ENCODE measurements around the gene YIPF7.

Gene YIPF7

GRCh38 chr4:44651425-44651824, at the start of gene YIPF7:
Gene YIPF7 (minus strand): TSS chr4:44651625. CDS start chr4:44650100, 1,525 bp downstream.
- TF ChIP-seq POLR2A (IDR thresholded peaks at IDR 0.05; ENCODE audit: low read length) (no peak), GATA1 (IDR thresholded peaks at IDR 0.05; ENCODE audit: low read depth, low read length) (no peak)
- DNase-seq: no peak

DNA sequence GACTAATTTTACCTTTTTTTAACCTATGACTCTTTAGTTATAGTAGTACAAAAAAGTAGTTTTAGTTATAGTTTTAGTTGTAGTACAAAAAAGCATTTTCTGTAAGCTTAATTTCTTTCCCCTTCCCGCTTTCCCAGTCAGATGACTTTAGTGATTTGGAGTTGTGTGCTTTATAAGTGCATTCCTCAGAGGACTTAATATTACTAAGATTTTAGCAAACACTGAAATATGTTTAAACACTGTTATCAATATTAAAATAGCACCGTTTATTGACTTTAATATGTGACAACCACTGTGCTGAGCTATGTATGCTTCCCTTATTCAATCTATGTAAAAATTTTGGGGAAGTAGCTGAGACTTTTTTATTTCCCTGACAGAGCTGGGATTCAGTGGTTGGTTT, 49.6 kb upstream of the YIPF7 start:
- TF ChIP-seq GATA1 (IDR thresholded peaks at IDR 0.05; ENCODE audit: low read depth, low read length) (no peak), POLR2A (IDR thresholded peaks at IDR 0.05; ENCODE audit: low read length) (no peak)
- no peak for DNase-seq

DNA sequence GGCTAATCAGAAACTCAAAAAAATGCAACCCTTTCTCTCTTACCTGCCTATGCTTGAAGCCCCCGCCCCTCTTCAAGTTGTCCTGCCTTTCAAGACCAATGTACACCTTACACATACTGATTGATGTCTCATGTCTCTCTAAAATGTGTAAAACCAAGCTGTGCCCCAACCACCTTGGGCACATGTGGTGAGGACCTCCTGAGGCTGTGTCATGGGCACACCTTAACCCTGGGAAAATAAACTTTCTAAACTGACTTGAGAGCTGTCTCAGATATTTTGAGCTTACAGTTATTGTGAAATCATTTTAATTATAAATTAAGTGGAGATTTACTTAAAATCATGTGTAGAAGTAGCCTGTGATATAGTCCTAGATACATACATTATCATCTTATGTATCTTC, 49.0 kb upstream of the YIPF7 start:
- no peak for TF ChIP-seq GATA1 (IDR thresholded peaks at IDR 0.05; ENCODE audit: low read depth, low read length)
- no peak for TF ChIP-seq POLR2A (IDR thresholded peaks at IDR 0.05; ENCODE audit: low read length)
- no peak for DNase-seq

DNA sequence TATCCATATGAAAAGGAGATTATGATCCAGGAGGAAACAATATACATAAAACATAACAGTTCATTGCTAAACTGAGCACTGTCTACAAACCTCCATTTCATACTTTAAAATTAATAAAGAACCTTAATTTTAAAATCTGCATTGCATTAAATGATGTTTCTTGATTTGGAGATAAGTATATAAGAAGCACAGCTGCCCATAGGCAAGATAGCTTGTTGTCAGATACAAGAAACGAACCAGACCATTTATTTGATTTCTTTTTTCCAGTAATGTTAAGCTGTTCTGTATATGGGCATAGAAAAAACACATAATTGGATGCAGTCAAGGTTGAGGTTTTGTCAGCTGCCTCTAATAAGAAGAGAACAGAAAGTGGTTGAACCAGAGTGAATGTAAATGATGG, 33.2 kb upstream of the YIPF7 start:
- TF ChIP-seq GATA1 (IDR thresholded peaks at IDR 0.05; ENCODE audit: low read depth, low read length) (no peak), POLR2A (IDR thresholded peaks at IDR 0.05; ENCODE audit: low read length) (no peak)
- no peak for DNase-seq

GRCh38 chr4:44679060-44679459, 27.6 kb upstream of the YIPF7 start:
- TF ChIP-seq GATA1 (IDR thresholded peaks at IDR 0.05; ENCODE audit: low read depth, low read length): no peak
- no peak for DNase-seq

DNA sequence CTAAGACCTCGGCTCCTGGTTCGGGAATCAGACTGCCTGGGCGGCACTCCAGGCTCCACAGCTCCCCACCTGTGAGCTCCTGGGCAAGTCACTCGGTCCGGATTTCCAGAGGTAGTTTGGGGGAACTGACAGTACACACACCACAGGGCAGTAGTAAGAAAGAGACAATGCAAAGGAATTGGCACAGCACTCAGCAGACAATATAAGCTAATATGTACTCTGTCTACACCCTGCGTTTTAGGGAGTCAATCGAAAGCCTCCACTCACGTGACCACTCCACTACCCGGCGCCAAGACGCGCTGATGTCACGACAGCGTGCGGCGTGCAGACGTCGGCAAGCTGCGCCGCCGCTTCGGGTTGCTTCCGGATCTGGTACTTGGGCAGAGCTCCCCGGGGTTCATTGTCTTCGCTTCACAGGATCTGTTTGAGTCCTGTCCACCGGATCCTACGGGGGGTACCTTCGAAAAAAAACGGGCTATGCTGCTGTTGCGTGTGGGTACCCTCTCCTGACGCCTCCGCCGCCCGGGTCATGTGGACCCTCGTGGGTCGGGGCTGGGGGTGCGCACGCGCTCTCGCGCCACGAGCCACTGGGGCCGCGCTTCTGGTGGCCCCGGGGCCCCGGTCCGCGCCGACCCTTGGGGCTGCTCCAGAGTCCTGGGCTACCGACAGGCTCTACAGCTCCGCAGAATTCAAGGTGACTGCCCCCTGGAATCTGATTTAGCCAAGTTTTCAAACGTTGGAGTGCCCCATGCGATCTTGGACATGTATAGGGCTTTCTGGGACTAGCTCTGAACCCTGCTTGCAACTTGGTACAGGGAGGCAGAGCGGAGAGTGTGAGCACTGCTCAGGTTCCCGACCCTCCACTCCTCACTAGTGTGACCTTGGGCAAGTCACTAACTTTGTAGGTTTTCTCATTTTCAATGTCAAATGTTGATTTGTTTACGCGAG, 26.9 kb upstream of the YIPF7 start, which contains the start of gene GUF1:
TSS of gene GUF1 (plus strand) at position 327 of the 948 bp plus-strand sequence. CDS start at position 530, 203 bp downstream.
- TF ChIP-seq POLR2A (IDR thresholded peaks at IDR 0.05; ENCODE audit: low read length): peak; percentile 97
- no peak for TF ChIP-seq GATA1 (IDR thresholded peaks at IDR 0.05; ENCODE audit: low read depth, low read length)
- DNase-seq: peak; percentile 95

DNA sequence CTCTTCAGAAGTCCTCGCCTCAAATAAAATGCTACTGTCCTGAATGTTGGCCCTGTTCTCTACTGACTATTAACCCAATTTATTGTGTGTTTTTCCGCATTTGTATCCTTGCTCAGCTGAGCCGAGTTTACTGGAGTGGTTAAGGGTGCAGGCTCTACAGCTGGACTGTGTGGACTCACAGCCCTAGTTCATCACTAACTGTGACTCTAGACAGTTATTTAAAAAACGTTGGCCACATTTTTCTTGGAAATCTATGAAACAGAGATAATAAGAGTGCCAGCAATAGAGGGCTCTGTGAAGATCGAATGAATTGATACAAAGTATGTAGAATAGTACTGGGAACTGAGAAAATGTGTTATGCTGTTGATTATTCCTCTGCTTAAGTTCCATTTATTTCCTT, 23.9 kb upstream of the YIPF7 start:
- peak; percentile 35 to 61 for DNase-seq
- TF ChIP-seq GATA1 (IDR thresholded peaks at IDR 0.05; ENCODE audit: low read depth, low read length) (no peak), POLR2A (IDR thresholded peaks at IDR 0.05; ENCODE audit: low read length) (peak; percentile 61)

DNA sequence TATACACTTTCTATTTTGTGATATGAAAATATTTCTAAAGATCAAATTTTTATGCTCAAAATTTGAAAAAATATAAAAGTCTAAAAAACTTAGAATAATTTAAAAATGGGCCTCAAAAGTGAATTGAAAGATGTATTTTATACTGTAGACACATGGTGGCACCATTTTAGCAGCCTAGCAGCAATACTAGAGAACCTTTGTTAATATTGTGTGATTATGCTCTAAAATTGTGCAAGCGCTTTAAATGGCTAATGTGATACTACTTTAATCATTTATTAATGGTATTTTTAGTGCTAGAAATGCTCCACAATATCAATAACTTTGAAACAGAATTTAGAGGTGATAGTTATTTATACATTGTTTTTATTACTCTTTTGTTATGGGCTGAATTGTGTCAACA, 23.0 kb upstream of the YIPF7 start:
- no peak for TF ChIP-seq POLR2A (IDR thresholded peaks at IDR 0.05; ENCODE audit: low read length)
- DNase-seq: peak; percentile 46

DNA sequence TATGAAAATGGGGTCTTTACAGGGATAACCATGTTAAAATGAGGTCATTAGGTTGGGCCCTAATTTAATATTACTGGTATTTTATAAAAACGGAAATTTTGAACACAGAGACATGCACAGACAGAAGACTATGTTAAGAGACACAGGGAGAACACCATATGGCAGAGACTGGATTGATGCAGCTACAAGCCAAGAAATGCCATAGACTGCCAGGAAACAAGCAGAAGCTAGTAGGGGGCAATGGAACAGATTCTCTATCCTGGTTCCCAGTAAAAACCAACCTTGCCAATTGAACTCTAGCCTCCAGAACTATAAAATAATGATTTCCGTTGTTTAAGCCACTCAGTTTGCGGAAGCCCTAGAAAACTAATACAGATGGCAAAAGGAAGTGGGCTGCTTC, 20.2 kb upstream of the YIPF7 start:
- no peak for TF ChIP-seq POLR2A (IDR thresholded peaks at IDR 0.05; ENCODE audit: low read length)
- no peak for TF ChIP-seq GATA1 (IDR thresholded peaks at IDR 0.05; ENCODE audit: low read depth, low read length)
- no peak for DNase-seq

GRCh38 chr4:44670506-44671199, 19.2 kb upstream of the YIPF7 start:
- no peak for TF ChIP-seq GATA1 (IDR thresholded peaks at IDR 0.05; ENCODE audit: low read depth, low read length)
- no peak for TF ChIP-seq POLR2A (IDR thresholded peaks at IDR 0.05; ENCODE audit: low read length)
- DNase-seq: no peak

DNA sequence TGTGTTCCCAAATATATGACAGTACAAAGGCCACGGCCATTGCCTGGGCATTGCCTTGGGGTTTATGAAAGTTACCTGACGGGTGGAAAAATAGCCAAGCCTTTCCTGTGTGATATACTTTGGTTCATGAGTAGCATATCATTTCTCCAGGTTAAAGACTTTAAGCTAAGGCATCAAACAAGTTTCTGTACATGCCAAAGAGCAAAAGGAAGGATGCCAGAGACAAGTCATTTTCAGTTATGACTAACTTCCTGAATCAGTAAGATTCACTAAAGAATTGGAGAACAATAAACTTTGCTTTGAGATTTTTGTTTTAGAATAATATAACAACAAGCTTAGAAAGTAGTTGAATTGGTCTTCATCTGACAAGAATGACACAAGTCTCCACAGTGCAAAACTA, 17.1 kb upstream of the YIPF7 start:
- no peak for DNase-seq
- TF ChIP-seq POLR2A (IDR thresholded peaks at IDR 0.05; ENCODE audit: low read length) (no peak), GATA1 (IDR thresholded peaks at IDR 0.05; ENCODE audit: low read depth, low read length) (no peak)

- DNase-seq: no peak
- TF ChIP-seq GATA1 (IDR thresholded peaks at IDR 0.05; ENCODE audit: low read depth, low read length) (no peak), POLR2A (IDR thresholded peaks at IDR 0.05; ENCODE audit: low read length) (no peak)
These were observed 12.3 kb upstream of the YIPF7 start for GRCh38 chr4:44663539-44664263.

GRCh38 chr4:44662623-44663005, 11.2 kb upstream of the YIPF7 start:
- no peak for TF ChIP-seq POLR2A (IDR thresholded peaks at IDR 0.05; ENCODE audit: low read length)
- no peak for TF ChIP-seq GATA1 (IDR thresholded peaks at IDR 0.05; ENCODE audit: low read depth, low read length)
- no peak for DNase-seq
